Uterus (tissue), 2 donors: ENCODE data around the gene SAMD14.

ENCODE experiments used
- CTCF ChIP-seq, 4 experiments: fragments of 200-600 bp in 2 of 4; fragments of 450-650 bp in 2 of 4; sonication (generic) in 2 of 4; IDR thresholded peaks; one replicate each; pipeline ENCODE4 v1.5.1; 2016 to 2019; ENCODE audit warnings: antibody characterized with exemption in 4 of 4, mild to moderate bottlenecking in 2 of 4, moderate library complexity in 1 of 4
- POLR2A ChIP-seq, 2 donors: fragments of 450-650 bp; IDR thresholded peaks; one replicate each; pipeline ENCODE4 v1.6.1; 2016; ENCODE audit warnings: antibody characterized with exemption in 2 of 2, mild to moderate bottlenecking in 1 of 2, moderate library complexity in 1 of 2

GRCh38 chr17:50062293-50063243 is 67.4 kb downstream of the SAMD14 start:
- TF ChIP-seq CTCF (IDR thresholded peaks at IDR 0.05) (no peak), POLR2A (IDR thresholded peaks at IDR 0.05) (no peak)
